GM12865 (cell line): ENCODE measurements around the gene AGPAT4.

Experiments used
- DNase-seq: peaks from one replicate; pipeline ENCODE4 v3.0.0; 2010; ENCODE audit warnings: low read depth
- H3K4me3 ChIP-seq: 2 replicates; pipeline ENCODE4 v1.5.1; 2011; ENCODE audit warnings: mild to moderate bottlenecking, low read depth, low read length, control low read depth
- CTCF ChIP-seq: IDR thresholded peaks from 2 replicates; pipeline ENCODE4 v1.5.1; 2011; ENCODE audit warnings: low read length, control low read depth, low read depth, inconsistent platforms; ENCODE audit not compliant: insufficient read depth; ENCODE audit errors: missing control alignments

The AGPAT4 gene

GRCh38 chr6:161095916-161096315 lies 177.9 kb downstream of the AGPAT4 start:
- no peak for DNase-seq
- no peak overlapping the region for H3K4me3 ChIP-seq
- TF ChIP-seq CTCF = no peak

GRCh38 chr6:161094955-161095354 lies 178.9 kb downstream of the AGPAT4 start:
- TF ChIP-seq CTCF = no peak
- no peak overlapping the region for H3K4me3 ChIP-seq
- no peak for DNase-seq

- DNase-seq = no peak
- no peak overlapping the region for H3K4me3 ChIP-seq
- no peak for TF ChIP-seq CTCF
Measured at GRCh38 chr6:161091972-161092701, 181.7 kb downstream of the AGPAT4 start.

GRCh38 chr6:161091151-161091550 lies 182.7 kb downstream of the AGPAT4 start:
- no peak for TF ChIP-seq CTCF
- no peak overlapping the region for H3K4me3 ChIP-seq
- no peak for DNase-seq

GRCh38 chr6:161088676-161089328 lies 185.1 kb downstream of the AGPAT4 start:
- no peak for DNase-seq
- TF ChIP-seq CTCF = no peak
- no peak overlapping the region for H3K4me3 ChIP-seq

GRCh38 chr6:161085246-161085645 lies 188.6 kb downstream of the AGPAT4 start:
- TF ChIP-seq CTCF = no peak
- no peak overlapping the region for H3K4me3 ChIP-seq
- no peak for DNase-seq
